Right forelimb (tissue), 1 donor: Measurements from ENCODE around the gene XPR1.

Experiments used
- DNase-seq: peaks from one replicate; pipeline ENCODE4 v3.0.0-alpha.2; 2018

The XPR1 gene

DNA sequence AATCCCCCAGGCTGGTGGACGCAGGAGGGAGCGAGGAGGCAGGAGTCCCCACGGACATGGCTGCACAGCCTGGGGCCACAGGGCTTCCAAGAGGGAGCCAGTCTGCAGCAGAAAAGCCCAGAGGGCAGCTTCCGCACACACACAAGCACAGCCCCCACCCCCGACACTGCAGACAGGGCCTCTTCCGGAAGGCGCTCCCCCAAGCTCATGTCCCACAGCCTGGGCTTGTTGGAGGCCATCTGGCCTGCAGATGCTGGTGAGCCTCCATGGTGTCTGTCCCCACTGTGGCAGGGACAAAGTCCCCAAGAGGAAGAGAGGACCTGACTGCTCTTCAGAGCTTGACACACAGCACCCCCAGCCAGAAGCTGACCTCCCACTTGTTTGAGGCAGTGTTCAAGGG lies 267.4 kb downstream of the XPR1 start:
- DNase-seq = no peak

DNA sequence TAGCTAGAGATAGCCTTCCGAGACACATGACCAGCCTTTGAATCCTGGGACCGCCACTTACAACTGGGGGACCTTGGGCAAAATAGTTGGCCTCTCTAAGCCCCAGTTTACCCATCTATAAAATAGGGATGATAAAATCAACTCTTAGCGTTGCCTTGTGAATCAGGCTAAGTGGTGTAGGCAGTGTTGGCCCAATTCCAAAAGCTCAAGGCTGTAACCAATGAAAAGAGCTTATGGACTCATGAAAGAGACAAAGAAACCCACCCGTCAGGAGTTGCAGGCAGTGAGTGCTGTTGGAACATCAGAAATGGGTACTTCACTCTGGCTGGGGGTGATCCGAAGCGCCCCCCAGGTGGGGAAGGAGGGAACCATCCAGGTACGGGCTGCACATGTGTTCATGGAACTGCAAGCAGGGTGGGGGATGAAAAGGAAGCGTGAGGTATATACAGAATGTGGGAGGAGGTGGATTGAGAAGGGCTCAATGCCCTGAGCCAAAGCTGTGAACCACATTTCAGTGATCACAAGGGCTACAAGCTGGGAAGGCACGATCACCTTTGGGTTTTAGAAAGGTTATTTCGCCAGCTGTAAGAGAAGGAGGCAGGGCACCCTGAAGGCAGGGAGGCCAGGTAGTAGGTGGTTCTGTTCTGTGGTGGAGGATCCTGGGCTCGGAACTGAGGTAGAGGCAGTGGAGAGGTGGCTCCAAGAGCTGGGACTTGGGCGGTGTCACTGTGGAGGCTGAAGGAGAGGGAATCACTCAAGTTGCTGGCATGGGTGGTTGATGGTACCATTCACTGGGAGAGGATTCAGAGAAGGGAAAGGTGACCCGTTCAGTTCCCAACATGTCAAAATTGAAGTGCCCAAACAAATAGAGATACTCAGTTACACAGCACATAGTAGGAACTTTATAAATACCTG lies 269.5 kb downstream of the XPR1 start:
- DNase-seq = no peak

DNA sequence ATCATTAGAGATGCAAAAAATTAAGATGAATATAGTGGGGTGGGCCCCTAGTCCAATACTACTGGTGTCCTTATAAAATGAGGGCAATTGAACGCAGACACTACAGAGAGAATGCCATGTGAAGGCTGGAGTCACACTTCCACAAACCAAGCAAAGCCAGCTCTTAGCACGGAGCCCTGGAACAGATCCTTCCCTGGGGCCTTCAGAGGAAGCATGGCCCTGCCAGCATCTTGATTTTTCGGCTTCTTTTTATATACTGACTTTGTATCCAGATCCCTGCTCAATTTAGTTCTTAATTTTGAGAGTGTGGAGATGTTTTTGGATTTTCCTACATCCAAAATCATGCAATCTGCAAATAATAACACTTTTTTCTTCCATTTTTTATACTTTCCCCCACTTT lies 270.7 kb downstream of the XPR1 start:
- DNase-seq = no peak

DNA sequence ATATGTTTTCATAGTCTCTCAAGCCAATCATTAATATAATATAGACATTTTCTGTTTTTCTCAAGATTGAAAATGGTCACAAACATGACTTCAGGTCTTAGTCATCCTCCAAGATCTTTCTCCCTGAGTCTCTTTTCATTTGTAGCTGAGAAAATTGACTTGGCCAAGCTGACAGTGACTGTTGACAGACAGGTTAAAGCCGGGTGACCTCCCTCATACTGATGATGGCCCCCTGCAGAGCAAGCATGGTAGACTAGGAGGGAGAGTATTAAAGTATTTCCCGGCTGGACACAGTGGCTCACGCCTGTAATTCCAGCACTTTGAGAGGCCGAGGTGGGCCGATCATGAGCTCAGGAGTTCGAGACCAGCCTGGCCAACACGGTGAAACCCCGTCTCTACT lies 274.1 kb downstream of the XPR1 start:
- DNase-seq = no peak

DNA sequence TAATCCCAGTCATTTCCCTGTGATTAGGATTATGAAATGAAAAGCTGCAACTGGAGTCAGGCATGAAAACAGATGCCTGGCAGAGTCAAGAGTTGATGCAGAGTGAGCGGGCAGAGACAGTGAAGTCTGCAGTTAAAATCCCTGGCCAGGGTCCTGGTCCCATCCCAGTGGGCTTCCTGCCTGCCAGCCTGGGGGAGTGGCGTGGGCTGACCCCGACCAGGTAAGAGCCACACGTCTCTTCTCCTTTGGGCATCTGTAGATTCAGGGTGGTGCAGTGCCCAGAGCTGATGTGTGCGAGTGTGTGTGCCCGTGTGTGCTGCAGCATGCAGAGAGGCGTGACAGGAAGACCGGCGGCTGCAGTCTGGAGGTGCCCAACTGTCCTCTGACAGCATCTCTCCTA lies 274.7 kb downstream of the XPR1 start:
- DNase-seq = no peak

DNA sequence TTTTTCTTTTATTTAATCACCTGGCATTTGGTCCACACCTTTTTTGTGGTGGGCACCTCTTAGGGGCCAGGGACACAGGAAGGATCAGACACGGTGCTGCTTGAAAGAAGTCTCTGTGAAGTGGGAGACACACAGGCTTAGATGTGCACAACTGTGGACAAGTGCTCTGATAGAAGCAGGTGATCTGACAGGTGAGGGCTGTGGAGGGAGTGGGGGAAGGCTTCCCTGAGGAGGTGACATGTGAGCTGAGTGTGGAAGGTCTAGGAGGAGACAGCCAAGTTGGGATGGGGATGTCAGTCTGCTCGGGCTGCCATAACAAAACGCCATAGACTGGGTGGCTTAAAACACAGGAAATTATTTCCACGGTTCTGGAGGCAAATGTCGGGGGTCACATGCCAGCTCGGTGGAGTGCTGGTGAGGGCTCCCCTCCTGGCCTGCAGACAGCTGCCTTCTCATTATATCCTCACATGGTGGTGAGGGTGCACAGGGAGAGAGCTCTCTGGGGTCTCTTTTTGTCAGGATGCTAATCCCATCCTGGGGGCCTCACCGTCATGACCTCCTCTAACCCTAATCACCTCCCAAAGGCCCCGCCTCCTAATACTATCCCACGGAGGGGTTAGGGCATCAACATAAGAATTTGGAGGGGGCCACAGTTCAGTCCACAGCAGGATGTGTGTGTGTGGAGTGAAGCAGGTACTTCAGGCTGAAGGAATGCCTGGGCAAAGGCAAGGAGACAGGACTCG lies 275.7 kb downstream of the XPR1 start:
- DNase-seq = no peak

DNA sequence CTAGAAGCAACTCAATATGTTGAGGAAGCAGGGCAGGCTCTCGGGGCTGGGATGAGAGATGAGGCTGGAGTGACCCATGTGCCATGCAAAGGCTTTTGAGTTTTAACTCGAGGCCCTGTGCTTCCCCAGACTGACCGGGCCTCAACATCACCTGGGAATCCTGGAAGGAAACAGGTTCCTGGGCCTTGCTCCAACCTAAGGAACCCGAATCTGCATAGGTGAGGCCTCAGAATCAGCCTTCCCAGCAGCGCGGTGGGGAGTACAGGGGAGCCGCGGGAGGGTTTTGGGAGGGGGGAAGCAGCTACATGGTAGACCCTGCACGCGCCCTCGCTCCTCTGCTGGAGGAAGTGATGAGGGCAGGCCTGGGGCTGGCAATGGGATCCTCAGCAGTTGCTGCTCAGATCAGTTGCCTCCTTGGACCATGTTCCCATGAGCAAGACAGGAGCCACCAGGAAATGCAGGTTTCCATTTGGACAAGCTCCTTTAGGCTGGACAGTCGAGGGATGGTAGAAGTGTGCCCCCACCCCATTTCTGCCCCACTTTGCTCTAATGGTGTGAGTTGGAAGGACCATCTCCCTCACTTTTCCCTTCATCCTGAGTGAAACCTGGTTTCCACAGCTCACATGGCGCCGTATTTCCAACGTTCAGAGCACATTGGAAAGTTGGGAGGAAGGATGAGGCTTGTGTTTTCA lies 276.4 kb downstream of the XPR1 start:
- no peak for DNase-seq

DNA sequence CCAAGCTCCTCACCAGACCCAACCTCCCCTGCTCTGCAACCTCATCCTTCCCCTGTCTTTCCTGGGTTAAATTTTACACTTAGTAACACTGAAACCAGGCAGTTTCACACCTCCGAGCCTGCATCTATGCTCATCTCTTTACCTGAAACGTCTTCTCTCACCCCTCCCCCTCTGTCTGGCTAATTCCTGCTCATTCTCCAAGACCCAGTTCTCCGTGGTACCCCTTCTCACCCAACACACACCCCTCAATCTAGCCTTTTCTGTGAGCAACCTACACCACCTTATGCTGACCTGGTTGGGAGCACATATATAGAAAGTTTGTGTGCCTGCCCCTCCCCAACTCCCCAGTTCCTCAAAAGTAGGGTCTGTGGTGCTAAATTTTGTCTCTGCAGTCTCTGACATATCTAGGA lies 277.2 kb downstream of the XPR1 start:
- no peak for DNase-seq

DNA sequence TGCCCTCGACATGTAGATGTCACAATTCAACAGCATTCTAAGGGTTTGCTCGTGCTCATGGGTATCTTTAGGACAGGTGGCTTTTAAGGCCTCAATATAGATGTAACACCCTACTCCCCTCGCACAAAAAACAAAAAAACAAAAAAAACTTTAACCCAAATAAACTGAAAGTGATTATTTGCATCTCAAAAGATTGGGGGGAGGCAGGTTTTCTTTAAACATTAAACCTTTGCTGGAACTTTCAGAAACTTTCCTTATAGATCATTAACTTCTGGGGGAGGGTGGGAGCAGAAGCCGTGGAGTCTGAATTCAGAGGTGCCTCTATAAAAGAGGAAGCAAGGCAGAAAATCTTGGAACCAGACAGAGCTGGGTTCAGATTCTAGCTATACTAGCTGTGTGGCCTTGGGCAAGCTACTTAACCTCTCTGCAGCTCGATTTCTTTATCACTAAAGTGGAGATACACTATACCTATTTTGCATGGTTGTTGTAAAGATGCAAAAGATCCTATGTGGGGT lies 277.7 kb downstream of the XPR1 start:
- no peak for DNase-seq

DNA sequence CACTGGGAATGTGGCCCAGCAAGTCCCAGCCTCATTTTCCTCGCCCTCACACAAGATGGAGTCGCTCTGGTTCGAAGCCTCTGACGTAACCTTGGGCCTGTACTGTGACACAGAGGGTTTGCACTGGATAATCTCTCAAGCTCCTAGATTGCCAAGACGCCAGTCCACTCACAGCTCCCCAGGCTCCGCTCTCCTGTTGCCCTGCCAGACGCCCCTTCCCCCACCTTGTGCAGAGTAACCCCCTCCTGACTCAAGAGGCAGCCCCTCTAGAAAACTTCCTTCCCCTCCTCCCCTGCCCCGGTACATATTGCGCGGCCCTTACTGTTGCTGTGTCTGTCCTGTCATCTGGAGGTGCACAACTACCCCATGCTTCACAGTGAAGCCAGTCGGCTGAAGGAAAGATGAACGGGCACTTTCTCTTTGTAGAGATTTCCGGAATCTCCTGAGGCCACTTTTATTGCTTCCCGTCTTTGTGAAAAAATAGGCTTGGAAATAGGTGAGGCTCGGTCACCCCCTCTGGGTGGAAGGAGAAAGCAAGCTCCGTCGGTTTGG lies 279.9 kb downstream of the XPR1 start:
- DNase-seq = peak; percentile 60

DNA sequence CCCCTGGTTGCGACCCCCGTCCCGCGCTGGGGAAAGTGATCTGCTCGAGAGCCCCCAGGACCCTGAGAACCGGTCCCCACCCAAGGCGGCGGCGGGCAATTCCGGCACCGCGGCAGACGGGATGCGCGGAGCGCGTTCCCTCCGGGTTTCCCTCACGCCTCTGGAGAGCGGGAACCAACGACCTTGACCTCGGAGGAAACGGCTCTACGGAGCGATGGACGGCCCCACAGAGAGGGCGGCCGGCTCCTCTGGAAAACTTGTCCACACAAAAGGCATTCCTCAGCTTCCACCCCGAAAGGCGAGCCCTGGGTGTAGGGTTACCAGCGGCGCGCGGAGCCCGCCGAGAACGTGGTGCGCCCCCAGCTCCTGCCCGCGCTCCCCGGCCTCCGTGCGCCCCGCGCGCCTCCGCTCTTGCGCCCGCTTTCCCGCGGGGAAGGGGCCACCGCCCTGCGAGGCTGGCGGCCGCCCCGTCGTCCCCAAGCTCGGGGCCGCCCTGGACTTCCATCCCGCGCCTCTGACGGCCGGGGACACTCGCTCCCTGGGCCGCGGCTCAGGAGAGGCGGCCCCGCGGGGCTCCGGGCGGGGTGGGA lies 280.5 kb downstream of the XPR1 start:
- DNase-seq = peak; percentile 71

DNA sequence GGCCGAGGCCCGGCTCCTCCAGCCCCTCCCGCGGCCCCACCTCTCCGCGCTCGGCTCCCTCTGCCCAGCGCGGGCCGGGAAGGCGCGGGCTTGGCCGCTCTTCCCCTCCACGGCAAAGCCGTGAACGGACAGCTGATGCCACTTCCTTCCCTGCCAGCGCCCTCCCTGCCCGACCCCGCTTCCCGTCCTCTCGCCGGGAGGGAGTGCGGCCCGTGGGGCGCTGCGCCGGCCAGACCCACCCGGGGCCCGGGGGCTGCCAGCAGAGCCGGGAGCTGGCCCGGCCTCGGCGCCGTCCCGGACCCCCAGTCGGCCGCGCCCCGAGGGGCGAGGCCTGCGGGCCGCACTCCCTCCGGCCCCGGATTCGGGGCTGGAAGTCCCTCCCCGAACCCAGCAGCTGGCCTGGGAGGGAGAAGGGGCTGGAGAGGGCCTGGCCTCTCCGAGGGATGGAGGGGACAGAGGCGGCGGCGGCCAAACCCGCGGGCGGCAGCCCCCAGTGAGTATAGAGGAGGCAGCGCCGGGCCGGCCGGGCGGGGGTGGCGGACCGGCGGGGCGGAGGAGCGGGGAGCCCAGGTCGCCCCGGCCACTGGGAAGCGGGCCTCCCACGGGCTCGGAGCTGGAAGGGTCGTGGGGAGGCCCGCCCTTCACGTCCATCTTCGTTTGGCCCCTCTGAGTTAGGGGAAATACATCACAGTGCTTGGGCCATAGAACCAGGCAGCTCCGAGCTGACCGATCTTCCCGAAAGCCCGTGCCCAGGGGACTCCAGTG lies 281.2 kb downstream of the XPR1 start, which contains the start of gene KIAA1614:
Gene KIAA1614 (plus strand): TSS at position 97 of the 765 bp plus-strand sequence. CDS start 347 bp downstream, at position 444.
- DNase-seq = peak; percentile 78

DNA sequence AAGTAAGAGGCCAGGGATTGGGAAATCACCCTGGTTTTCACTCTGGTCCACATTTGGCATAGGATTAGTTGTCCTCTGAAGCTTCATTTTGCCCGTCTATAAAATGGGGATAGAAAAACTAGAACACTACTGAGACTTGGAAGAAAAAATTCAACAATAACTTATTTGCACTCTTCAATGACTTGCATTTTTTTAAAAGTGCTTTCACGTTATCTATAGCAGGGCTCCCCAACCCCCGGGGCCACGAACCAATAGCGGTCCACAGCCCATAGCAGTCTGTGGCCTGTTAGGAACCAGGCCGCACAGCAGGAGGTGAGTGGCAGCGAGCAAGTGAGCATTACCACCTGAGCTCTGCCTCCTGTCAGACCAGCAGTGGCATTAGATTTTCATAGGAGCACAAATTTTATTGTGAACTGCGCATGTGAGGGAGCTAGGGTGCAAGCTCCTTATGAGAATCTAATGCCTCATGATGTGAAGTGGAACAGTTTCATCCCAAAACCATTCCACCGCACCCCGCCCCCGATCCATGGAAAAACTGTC lies 283.7 kb downstream of the XPR1 start:
- DNase-seq = no peak

DNA sequence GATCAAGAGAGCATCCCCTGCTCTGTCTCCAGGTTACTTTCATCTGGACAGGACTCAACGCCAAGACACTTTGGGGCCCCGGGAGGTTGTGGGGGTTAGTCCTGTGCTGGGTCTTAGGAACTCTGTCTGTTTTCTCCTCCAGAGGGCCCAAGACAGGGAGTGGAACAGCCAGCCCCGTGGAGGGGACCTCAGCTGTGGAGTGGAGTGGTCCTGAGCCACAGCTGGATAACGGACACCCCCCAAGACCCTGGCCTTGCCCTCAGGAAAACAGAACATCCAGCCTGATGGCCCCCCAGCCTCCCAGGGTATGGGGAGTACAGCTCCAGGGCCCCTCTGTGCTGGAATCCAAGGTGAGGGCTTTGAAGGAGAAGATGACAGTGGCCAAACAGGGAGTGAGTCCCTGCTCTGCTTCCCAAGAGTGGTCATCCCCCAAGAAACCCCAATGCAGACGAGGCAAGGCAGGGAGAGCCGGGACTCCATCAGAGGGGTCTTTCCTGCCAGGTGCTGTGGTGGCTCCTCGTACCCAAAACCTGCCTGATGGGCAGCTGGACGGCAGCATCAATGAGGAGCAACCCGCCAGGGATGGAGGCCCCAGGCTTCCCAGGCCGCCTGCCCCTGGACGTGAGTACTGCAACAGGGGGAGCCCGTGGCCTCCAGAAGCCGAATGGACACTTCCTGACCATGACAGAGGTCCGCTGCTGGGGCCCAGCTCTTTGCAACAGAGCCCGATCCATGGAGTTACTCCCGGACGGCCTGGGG lies 284.4 kb downstream of the XPR1 start:
- DNase-seq = no peak

DNA sequence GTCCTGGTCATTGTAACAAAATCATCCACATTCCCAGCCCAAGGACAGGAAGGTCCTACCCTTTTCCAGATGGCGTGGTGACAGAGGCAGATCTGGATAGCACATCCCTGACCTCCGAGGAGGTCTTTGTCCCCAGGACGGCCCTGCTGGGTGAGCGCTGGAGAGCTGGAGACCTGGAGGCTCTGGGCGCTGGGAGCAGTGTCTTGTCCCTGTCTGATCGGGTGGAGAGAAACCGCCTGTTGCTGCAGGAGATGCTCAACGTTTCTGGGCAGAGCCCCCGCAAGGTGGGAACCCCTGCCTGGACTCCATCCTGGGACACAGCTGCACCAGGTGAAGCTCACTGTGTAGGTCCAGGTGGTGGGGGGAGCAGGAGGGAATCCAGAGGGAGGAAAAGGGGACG lies 284.9 kb downstream of the XPR1 start:
- no peak for DNase-seq

DNA sequence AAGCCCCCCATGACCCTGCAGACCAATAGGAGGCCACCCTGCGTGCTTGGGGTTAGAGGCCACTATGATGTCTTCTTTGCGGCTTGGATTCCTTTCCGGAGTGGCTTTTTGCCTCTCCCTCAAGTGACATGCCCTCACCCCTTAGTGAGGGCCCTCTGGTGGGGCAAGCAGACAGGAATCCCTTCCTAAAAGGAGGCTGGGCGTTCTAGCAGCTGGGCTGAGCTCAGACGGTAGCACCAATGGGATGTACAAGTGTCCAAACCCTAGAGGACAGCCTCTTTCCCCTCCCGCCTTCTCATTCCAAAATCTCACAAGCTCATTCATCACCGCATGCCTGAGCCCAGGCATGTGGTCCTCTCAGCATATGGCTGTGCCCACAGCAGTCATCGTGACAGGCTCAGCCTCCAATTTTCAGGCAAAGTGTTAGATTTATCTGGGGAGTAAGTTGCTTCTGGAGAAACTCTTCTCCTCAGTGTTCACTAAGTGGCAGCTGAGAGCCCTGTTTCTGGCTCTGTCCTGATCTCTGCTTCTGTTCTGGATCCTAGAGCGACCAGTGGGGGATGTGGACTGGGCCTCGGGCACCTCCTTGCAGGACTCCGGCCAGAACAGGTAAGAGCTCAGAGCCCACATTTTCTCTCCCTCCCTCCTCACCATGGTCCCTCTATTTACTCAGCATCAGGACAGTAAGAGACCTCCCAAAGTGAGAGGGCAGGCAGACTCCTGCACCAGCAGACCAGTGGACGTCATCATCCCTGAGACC lies 285.7 kb downstream of the XPR1 start:
- no peak for DNase-seq

DNA sequence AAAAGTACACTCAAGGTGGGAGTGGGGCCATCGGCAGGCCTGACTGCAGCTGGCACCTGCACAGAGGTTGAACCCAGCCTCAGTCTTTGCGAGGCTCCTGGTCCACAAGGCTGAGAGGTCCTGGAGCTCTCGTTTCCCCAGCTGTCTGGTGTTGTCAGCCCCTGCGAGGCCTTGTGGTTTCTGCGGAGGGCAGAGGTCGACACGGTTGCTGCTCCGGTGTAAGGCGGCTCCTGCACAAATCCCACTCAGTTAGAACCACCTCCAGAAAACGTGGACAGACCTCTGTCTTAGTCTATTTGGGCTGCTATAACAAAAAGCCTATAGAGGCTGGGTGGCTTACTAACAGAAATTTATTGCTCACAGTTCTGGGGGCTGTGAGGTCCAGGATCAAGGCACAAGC lies 286.7 kb downstream of the XPR1 start:
- no peak for DNase-seq

DNA sequence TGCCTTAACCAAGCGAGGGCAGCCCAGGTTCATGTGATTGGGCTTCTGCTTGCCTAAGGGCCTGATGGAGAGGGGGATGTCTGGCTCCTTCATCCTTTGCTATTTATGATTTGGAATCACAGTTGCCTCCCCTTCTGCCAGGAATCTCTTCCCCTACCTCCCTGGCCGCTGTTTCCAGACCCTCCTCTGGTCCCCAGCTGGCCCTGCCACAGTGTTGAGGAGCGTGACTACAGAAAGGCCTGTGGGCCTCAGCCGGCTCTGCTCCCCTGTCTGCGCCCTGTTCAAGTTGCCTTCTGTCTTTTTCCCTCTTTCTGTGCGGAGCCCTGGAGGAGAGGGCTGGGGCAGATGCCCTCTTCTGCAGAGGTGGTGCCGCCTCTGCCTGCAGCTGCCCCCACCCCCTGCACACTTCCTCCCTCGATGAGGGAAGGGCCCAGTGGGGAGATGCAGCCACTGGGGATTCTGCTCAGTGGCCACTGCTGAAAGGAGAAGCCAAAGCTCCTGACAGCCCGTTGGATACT lies 287.4 kb downstream of the XPR1 start:
- DNase-seq = no peak

DNA sequence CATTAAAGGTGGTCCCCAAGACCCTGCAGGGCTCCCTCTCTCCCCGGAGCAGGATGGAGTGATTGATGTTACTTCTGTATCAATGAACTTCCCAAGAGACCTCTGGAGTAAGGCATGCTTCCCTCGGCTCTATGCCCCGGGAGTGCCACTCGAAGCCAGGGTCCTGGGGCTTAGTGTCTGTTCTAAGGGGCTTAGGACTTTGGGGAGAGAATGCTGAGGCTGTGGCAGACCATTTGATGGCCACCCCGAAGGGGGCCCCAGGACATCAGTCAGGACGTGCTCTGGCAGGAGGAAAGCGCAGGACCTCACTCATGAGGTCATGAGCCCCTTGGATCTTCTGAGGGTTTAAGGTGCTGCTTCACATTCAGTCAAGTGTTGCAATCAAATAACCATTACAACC lies 288.4 kb downstream of the XPR1 start:
- DNase-seq = no peak

DNA sequence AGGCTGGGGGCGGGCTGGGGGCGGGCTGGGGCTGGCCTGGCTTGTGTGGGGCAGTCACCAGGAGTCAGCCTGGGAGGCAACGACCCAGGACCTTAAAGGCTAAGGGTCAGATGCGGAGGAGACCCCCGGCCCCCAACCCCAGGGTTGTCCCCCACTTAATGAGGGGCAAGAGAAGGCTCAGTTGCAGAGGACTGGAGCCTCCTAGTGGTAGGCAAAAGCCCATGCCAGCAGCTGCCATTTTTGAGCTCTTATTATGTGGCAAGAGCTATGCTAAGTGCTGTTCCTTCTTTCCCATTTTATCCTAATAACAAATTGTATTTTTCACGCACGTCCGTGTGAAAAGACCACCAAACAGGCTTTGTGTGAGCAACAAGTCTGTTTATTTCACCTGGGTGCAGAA lies 288.9 kb downstream of the XPR1 start:
- DNase-seq = no peak
